GM12892 (cell line): Measurements from ENCODE around the gene PELO.

Experiments used
- POLR2A ChIP-seq: IDR thresholded peaks from 2 replicates; pipeline ENCODE4 v1.6.1; 2011; ENCODE audit warnings: low read depth, low read length, control low read depth
- POLR2AphosphoS5 ChIP-seq: IDR thresholded peaks from 2 replicates; pipeline ENCODE4 v1.6.1; 2011; ENCODE audit warnings: low read depth, low read length, control low read depth

DNA sequence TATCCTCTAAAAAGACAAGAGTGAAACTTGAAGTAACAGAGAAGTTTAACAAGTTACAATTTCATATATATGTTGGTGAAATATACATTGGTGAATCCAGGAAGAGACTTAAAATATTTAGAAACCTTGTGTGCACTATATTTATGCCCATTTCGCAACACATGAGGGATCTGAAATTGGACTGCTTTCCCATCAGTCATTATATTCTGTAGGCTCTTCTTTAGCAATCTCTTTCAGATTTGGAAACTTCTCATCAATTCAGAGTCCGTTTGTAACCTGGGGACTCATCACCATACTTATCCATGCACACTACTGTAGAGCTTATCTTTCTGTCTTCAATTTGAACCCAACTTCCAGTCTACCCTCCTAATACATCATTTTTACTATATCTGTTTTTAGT lies 2.1 kb downstream of the PELO start:
- no peak for TF ChIP-seq POLR2AphosphoS5
- TF ChIP-seq POLR2A: no peak
